Activated CD8-positive, alpha-beta memory T cell treated with anti-CD3 and anti-CD28 coated beads, Interleukin-2, amount 50 U/mL, for 48 hours (primary cell): ENCODE data around the gene ZCCHC24.

Source experiments
- DNase-seq: peaks from one replicate; pipeline ENCODE4 v3.0.0-alpha.2; 2020

Gene ZCCHC24

DNA sequence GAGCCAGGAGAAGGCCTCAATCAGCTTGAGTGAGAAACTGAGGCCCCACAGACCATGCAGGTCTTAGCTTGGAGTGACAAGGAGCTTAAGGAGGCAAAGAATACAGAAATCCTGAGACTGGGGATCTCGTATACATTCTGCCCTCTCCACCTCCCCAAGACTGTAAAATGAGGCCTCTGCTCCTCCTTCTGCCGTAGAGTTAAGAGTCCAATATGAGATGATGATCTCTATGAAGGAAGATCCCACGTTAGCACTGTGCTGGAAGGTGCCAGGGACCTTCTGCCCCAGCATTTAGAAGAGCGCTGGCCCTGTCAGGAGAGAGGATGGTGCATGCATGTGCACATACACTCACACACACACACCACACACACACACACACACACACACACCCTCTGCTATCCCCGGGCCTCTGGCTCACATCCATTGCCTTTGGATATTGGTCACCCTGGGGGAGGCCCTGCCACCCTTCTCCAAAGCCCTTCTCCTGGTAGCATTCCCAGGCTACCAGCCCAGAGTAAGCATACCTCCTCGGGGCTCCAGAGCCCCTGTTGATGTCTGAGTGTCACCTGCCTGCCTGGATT, 15.0 kb downstream of the ZCCHC24 start:
- DNase-seq: no peak

DNA sequence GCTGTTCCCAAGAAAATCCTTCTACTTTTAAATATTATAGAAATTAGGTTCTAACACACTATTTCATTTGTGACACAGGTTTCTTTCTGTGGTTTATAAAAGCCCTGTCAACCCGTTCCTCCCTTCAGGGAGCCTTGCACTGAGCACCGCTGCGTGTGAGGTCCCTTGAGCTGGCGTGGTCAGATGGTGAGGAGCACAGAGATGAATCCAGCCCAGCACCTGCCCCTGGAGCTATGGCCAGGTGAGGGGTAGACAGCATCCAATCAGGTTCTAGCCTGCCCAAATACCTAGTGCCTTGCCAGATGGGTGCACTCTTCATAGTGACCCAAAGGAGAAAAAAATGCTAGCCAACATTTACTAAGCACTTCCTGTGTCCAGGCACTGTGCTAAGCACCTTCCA, 15.7 kb downstream of the ZCCHC24 start:
- DNase-seq: no peak

DNA sequence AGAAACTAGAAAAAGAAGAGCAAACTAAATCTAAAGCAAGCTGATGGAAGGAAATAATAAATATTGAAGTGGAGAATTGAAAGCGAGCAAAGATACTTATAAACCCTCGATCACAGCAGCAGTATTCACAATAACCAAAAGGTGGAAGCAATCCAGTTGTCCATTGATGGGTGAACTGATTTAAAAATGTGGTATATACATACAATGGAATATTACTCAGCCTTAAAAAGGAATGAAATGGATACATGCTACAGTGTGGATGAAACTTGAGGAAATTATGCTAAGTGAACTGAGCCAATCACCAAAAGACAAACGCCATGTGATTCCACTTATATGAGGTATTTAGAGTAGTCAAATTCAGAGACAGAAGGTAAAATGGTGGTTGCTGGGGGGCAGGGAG, 17.5 kb downstream of the ZCCHC24 start:
- DNase-seq: no peak

DNA sequence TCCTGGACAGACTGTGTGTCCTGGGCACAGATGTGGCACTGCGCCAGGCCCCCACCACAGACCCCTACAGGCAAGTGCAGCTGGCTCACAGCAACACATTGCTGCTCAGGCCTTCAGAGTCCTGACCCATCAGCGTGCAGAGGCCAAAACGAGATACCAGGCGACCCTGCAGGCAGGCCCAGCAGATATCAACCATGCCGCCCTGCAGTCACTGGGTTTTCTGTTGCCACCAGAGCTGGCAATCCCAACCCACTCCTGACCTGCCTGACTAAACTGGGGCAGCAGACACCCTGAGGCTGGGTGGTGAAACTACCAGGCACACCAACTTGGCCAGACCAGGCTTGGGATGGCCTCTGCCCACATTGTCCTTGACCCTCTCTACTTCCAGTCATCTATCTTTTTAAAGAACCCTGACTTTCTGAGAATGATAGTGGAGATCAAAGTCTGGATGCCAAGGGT, 20.3 kb downstream of the ZCCHC24 start:
- DNase-seq: no peak

DNA sequence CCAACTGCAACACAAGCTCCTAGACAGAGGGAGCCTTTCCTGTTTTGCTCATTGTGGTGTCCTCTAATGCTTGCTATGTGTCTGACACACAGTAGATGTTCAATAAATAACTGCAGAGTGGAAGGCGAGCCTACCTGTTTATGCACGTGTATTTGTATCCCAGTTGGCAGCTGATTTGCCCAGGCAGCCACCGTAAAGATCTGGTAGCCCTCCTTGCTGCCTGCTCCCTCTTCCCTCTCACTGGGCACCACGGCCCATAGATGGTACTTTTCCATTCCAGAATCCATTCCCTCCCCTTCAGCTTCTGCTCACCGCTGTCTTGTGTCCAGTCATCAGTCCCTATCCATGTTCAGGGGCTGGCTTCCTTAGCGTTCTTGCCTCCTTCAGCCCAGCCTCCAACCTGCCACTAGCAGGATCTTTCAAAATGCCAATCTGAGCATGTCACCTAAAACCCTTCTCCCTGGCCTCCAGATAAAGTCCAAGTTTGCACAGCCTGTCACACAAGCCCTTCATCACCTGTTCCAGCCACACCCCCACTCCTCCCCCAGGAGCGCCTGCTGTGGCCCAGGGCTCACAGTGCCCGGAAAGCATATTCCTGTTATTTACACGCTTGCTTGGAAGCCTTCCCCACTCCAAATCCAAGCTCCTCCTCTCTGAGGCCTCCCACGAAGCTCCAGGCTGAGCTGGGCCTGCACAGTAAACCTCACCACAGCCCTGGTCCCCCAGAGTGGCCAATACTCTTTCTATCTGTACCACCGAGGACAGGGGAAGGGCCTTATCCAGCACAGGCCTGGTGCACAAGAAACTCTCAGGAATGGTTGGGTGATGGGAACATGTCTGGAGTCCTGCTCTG, 21.0 kb downstream of the ZCCHC24 start:
- no peak for DNase-seq

DNA sequence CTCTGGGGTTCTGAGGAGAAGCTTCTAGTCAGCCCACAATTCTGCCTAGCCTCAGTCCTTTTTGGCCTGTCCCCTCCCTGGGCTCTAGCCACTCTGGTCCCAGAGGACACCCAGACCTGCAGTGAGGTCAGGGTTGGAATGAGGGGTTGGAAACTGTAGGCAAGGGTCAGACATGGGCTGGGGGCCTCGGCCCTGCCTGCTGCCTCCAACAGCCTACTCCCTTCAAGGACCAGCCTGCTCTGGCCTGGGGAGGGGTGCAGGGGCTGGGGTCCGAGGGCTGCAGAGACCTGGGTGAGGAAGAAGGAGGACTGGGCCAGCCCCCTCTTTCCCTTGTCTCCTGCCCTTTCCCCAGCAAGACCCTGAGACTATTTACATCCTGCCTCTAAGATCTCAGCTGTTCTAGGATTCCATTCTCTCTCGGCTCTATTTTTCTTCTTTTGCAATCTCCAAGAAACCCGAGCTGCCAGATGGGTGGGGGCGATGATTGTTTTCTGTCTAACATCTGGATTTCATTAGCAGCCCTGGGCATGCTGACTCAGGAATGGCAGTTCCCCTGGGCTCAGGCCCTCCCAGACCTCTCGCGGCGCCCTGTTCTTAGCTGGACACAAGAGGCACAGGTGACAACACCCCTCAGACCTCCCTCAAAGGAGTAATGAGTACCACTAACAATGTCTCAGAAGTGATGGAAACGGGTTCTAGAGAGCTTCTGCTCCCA, 23.1 kb downstream of the ZCCHC24 start:
- no peak for DNase-seq

DNA sequence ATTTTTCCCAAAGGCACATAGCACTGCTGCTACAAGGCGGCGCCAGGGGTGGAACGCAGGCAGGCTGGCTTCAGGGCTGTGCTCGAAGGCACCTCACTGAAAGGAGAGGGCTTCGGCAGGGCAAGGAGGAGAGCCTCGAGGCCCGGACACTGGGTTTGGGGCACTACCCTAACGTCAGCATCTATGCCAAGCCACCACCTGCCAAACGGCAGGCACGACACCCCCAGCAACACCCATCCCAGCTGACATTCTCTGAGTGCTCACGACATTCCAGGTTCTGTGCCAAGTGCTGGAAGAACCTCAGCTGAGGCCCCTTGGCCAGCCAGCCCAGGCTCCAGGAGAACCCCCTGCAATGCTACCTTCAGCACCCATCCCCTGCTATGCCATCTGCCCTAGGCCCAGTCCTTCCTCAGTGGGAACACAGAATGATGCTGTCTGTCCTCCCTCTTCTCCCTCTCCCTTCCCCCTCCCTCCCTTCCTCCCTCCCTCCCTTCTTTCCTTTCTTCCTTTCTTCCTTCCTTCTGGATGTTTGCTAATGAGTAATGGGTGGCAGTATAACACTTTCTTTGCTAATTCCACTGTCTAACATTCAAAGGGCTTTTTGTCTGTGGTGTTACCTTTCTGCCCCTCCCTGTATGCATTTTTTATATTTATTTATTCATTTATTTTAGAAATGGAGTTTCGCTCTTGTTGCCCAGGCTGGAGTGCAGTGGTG, 24.3 kb downstream of the ZCCHC24 start:
- DNase-seq: no peak

DNA sequence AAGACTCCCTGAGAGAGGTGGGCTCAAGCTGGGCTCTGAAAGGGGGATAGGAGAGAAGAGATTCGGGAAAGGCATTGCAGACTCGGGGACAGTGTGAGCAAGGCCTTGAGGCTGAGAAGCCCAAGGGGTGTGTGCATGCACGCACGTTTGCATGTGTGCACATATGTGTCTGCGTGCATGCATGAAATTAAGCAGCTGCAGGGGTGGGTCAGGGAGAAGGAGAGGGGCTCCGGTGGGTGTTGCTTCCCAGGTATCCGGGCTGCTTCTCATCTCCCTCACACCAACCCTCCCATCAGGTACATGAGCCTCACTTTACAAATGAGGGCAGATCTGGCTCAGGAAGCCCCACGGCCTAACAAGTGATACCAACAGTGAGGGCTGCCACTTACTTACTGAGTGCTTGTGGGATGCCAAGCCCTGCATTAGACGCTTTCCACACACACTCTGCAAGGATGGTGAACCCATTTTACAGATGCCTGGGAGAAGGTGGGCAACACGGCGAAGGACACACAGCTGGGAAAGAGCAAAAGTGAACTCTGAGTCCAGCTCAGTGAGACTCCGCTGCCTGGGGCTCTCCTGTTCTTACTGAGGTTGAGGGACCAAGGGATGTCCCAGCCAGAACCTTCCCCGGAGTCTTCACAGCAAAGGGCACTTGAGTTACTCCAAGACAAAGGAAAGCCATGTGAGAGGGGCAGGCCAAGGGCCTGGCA, 26.4 kb downstream of the ZCCHC24 start:
- no peak for DNase-seq

DNA sequence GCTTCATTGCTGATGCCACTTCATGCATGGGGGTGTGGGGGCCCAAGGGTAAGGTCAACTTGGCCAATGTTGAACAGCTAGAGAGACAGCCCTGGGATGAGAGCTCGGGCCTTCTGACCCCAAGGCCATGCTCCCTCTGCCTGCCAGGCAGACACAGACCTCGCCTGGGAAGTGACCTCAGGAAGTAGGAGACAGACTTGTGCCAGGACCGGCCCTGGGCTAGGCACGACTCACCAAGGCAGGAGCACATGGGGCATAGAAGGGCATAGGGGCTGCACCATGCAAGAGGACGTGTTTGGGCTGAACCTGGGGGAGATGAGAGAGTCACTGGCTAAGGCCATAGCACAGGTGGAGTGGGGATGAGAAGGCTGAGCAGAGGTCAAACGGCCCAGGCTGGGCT, 27.1 kb downstream of the ZCCHC24 start:
- DNase-seq: no peak

DNA sequence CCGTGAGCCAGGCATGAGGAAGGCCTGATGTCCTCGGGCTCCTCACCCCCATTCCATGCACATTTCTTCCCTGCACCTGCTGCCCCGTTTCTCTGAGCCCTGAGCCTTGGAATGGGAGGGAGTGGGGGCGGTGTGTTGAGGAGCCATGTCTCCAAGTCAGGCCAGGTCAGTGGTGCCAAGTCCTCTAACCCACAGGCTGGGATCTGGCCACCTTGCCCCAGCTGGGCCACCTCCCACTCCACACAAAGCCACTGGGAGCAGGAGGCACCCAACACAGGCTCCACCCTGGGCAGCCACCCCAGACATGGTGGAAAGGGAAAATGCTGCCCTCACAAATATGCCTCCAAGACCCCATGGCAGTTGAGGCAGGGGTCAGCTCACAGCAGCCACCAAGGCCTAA, 27.7 kb downstream of the ZCCHC24 start:
- DNase-seq: no peak

DNA sequence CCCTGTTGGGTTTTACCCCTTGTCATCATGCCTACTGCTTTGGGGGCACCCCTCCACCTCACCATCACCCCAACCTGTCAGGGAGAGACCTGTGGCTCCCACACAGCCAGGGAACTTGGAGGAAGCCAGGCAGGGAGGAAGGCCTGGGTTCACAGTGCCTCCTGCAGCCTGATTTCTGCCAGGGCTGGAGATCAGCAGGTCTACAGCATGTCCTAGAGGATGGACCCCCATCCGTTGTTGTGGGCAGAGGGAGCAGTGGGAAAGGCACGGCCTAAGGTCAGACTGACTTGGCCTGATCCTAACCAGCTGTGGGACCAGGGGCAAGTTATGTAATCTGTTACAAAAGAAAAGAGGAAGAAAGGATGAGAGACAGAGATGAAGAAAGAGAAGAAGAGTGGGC, 28.2 kb downstream of the ZCCHC24 start:
- DNase-seq: no peak

DNA sequence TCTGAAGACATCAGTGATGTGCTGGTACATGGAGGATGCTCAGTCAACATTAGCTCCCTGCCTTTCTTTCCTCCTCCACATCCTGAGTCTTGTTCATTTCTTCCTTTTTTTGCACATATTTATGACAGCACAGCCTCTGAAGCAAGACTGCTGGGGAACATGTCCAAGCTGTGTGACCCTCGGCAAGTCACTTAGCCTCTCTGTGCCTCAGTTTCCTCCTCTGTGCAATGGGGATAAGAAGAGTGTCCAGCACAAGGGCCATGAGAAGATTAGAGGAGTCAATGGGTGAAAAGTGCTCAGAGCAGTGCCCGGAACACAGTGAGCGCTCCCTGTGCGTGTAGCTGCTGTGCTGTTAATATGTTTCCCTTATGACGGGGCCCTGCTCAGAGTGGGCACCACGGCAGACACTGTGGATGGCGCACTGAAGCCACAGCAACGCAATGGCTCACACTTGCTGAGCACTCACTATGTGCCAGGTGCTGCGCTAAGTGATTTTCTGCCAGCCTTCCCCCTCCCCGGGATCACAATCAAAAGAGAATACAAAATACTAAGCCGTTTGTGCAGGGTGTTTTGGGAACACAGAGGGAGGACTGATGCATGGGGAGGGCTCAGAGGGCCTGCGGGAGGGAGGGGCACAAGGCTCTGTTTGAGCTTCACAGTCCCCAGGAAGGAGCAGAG, 28.7 kb downstream of the ZCCHC24 start:
- DNase-seq: no peak

DNA sequence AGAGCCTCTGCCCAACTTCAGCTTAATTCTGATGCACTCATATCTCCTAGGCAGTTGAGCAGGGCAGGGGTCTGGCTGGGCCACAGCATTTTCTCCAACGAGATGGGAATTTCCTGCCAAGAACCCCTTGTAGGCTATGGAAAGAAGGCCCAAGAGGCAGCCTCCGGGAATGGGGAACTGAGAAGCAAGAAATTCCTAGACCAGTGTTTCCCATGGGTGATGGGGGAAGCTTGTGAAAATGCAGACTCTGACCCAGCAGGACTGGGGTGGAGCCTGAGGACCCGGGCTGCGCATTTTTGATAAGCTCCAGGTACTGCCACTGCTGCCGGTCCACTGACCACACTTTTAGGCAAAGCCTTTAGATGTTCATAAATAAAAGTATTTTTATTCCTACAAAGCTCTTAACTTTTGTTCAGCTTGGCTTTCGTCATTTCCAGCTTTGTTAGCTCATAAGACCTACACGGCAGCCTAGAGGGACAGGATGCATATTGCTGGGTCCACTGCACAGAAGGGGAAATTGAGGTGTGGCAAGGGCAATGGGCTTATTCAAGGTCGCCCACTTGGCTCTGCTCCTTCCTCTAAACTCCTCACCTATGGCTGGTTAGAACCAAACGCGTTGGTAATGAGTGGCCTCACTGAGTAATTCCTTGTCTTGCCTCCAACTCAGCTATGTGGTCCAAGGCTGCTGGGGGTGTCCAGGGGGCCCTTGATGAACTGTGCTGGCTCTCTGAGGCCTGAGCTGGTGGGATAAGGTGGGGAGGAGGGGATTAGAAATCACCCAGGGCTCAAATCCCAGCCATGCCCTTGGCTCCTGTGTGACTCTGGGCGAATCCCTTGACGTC, 29.5 kb downstream of the ZCCHC24 start:
- no peak for DNase-seq

DNA sequence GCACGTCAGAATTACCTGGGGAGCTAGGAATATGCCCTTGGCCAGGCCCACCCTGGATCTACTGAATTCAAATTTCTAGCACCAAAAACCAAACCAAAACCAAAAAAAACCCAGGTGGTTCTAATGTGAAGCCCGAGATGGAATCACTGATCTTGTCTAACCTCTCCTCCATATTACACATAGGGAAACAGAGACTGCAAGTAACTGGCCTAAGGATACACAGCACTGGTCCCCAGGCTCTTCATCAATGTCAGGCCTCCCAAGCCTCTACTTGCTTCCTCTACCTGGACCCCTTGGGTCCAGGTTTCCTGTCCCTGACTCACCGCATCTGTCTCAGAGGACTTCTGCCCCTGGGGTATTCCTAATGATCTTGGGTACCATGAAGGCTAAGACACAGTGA, 30.7 kb downstream of the ZCCHC24 start:
- no peak for DNase-seq

DNA sequence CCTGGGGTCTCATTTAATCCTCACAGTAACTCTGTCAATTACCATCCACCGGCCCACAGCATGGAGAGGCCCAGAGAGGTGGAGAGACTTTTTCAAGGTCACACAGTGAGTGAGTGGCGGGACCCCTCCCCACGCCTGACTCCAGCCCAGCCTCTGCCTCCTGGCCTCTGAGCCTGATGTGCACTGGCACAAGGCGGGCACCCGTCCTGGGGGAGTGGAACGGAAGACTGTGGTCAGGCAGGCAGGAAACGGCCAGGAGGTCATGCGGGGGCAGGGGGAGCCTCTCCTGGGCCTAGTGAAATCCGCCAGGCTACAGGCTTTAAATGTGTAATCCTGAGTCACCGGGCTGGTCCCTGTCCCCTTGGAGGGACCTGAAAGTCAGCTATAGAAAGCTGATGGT, 32.2 kb downstream of the ZCCHC24 start:
- no peak for DNase-seq

DNA sequence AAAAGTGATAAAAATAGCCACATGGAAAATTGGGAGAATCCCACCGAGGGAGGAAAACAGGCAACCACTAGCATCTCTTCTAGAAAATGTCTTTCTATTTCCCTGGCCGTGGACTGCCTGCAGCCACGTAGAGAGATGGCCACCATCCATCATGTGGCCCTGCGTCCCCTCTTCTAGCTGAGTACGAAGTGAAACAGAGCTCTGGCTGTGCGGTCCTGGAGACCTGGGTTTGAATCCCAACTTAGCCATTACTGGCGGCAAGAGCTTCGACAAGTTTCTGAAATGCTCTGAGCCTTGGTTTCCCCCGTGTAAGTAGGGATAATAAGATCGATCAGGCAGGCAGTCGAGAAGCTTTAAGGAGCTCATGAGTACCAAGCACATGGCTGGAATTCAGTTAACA, 32.9 kb downstream of the ZCCHC24 start:
- DNase-seq: no peak

DNA sequence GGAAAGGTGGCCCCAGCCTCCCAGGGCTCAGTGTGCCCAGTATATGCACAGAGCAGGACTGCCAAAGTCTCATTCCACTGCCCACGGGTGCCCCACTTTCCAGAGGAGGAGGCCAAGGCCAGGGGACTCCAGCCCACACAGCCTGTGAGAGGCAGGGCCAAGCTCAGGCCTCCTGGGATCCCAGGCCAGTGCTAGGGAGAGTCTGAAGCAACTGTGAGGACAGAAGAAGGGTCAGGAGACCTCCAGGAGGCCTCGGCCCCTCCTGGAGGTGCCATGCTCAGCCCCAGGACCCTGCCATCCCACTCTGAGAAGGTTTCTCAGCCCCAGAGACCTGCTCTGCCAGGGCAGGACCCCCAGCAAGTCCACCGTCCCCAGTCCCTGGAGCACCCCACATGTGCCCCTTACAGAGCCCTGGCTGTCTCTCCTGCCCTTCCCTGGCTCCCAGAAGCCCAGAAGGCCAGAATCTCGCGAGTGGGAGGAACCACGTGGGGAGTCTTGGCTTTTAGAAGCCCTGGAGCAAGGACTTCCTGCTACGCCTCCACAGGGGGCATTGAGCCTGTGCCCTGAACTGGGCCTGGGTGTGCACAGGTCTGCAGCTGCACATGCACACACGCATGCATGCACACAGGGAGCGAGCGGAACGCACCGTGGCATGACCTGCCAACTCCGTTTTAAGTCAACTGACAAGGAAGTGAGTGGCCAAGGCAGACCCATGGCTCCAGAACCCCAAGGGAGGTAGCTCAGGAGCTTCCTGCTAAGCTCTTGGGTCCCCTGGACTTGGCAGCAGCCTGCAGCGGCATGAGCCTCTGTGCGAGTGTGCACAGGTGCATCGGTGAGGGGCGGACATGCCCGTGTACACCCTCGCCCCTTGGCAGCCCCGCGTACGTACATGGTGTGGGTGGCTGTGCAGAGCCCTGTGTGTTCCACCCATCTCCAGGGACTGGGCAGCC, 33.6 kb downstream of the ZCCHC24 start:
- DNase-seq: no peak

DNA sequence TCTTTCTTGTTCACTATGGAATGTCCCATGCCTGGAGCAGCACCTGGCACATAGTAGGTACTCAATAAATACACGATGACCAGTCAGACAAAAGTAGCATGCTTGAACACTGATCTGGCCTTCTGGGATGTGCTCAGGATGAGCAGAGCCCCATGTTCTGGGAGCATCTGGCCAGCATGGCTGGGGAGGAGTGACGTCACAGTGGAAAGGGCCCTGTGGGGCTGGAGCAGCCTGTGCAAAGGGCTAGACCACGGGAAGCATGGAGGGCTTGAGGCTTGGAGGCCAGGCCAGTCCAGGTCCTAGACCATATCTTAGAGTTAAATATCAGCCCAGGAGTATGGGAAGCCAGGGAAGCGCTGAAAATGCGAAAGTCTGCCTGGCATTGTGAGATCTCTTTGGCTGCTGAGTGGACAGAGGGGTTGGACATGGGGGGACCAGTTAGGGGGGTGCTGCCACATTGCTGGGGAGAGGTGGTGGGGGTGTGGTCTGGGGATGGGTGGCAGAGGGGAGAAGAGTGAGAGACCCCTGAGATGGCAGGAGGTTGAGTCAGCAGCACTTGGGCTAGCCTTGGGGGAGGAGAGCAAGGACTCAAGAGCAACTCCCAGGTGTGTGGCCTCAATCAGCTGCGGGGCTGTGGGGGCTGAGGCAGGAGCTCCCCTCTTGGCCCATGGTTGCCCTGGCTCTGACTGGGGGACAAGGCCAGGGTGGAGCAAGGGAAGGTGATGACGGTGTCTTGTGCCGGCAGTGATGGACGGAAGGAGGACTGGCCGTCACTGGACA, 34.9 kb downstream of the ZCCHC24 start:
- no peak for DNase-seq

DNA sequence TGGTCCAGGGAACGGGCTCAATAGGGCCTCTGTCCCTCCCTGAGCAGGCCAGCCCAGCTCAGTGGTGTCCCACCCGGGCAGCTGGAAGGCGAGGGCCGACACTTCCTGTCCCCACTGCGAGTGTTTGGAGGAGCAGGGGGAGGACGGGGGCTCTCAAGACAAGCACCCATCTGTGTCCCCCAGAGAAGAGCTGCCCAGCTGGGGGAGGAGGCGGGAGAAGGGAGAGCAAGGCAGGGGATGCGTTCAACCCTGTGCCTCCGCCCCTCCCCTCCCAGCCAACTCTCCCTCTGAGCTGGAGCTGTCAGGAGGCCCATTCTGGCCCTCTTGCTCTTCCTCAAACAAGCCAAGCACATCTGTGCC, 35.7 kb downstream of the ZCCHC24 start:
- DNase-seq: no peak
